Measurements from ENCODE around the gene HES4.

HES4 gene

GRCh38 chr1:975365-975764 lies 24.5 kb downstream of the HES4 start:
- DNase-seq (ENCODE audit: insufficient read length, low spot score) = no peak
- TF ChIP-seq POU2F2 (IDR thresholded peaks at IDR 0.05; ENCODE audit: low read depth, low read length) (no peak), PAX5 (IDR thresholded peaks at IDR 0.05; ENCODE audit: insufficient read depth, low read length, severe bottlenecking) (no peak), SPI1 (IDR thresholded peaks at IDR 0.05; ENCODE audit: low read depth, low read length) (no peak), POLR2A (IDR thresholded peaks at IDR 0.05; ENCODE audit: low read depth, low read length) (no peak), TAF1 (IDR thresholded peaks at IDR 0.05; ENCODE audit: low read depth, low read length) (no peak), POLR2AphosphoS5 (IDR thresholded peaks at IDR 0.05; ENCODE audit: low read depth, low read length) (no peak)
- FAIRE-seq = no peak

- FAIRE-seq (no peak), DNase-seq (ENCODE audit: insufficient read length, low spot score) (no peak)
- TF ChIP-seq POLR2A (IDR thresholded peaks at IDR 0.05; ENCODE audit: low read depth, low read length) (no peak), SPI1 (IDR thresholded peaks at IDR 0.05; ENCODE audit: low read depth, low read length) (no peak), PAX5 (IDR thresholded peaks at IDR 0.05; ENCODE audit: insufficient read depth, low read length, severe bottlenecking) (no peak), POLR2AphosphoS5 (IDR thresholded peaks at IDR 0.05; ENCODE audit: low read depth, low read length) (no peak), TAF1 (IDR thresholded peaks at IDR 0.05; ENCODE audit: low read depth, low read length) (no peak), POU2F2 (IDR thresholded peaks at IDR 0.05; ENCODE audit: low read depth, low read length) (no peak)
Observed at GRCh38 chr1:974687-975328, 25.1 kb downstream of the HES4 start.

GRCh38 chr1:974293-974640 lies 25.6 kb downstream of the HES4 start:
- no peak for DNase-seq (ENCODE audit: insufficient read length, low spot score)
- no peak for FAIRE-seq
- TF ChIP-seq POLR2AphosphoS5 (IDR thresholded peaks at IDR 0.05; ENCODE audit: low read depth, low read length) (no peak), POLR2A (IDR thresholded peaks at IDR 0.05; ENCODE audit: low read depth, low read length) (no peak)

- TF ChIP-seq TAF1 (IDR thresholded peaks at IDR 0.05; ENCODE audit: low read depth, low read length) (no peak), POLR2AphosphoS5 (IDR thresholded peaks at IDR 0.05; ENCODE audit: low read depth, low read length) (no peak), SPI1 (IDR thresholded peaks at IDR 0.05; ENCODE audit: low read depth, low read length) (no peak), POLR2A (IDR thresholded peaks at IDR 0.05; ENCODE audit: low read depth, low read length) (no peak), PAX5 (IDR thresholded peaks at IDR 0.05; ENCODE audit: insufficient read depth, low read length, severe bottlenecking) (no peak), POU2F2 (IDR thresholded peaks at IDR 0.05; ENCODE audit: low read depth, low read length) (no peak)
- FAIRE-seq (no peak), DNase-seq (ENCODE audit: insufficient read length, low spot score) (no peak)
Observed at GRCh38 chr1:973459-974292, 26.2 kb downstream of the HES4 start.

- FAIRE-seq (no peak), DNase-seq (ENCODE audit: insufficient read length, low spot score) (no peak)
- TF ChIP-seq POU2F2 (IDR thresholded peaks at IDR 0.05; ENCODE audit: low read depth, low read length) (no peak), POLR2AphosphoS5 (IDR thresholded peaks at IDR 0.05; ENCODE audit: low read depth, low read length) (no peak), SPI1 (IDR thresholded peaks at IDR 0.05; ENCODE audit: low read depth, low read length) (no peak), POLR2A (IDR thresholded peaks at IDR 0.05; ENCODE audit: low read depth, low read length) (no peak), PAX5 (IDR thresholded peaks at IDR 0.05; ENCODE audit: insufficient read depth, low read length, severe bottlenecking) (no peak), TAF1 (IDR thresholded peaks at IDR 0.05; ENCODE audit: low read depth, low read length) (no peak)
Observed at GRCh38 chr1:972726-973458, 27.0 kb downstream of the HES4 start.

GRCh38 chr1:971751-972506 lies 28.0 kb downstream of the HES4 start:
- no peak for FAIRE-seq

GRCh38 chr1:970973-971730 lies 28.7 kb downstream of the HES4 start:
- no peak for FAIRE-seq
- no peak for DNase-seq (ENCODE audit: insufficient read length, low spot score)
- TF ChIP-seq SPI1 (IDR thresholded peaks at IDR 0.05; ENCODE audit: low read depth, low read length) (no peak), TAF1 (IDR thresholded peaks at IDR 0.05; ENCODE audit: low read depth, low read length) (no peak), POLR2AphosphoS5 (IDR thresholded peaks at IDR 0.05; ENCODE audit: low read depth, low read length) (no peak), PAX5 (IDR thresholded peaks at IDR 0.05; ENCODE audit: insufficient read depth, low read length, severe bottlenecking) (no peak), POLR2A (IDR thresholded peaks at IDR 0.05; ENCODE audit: low read depth, low read length) (no peak), POU2F2 (IDR thresholded peaks at IDR 0.05; ENCODE audit: low read depth, low read length) (no peak)

More at GRCh38 chr1:971751-972506, 28.0 kb downstream of the HES4 start:
- no peak for DNase-seq (ENCODE audit: insufficient read length, low spot score)
- TF ChIP-seq TAF1 (IDR thresholded peaks at IDR 0.05; ENCODE audit: low read depth, low read length) = no peak
- no peak for TF ChIP-seq POU2F2 (IDR thresholded peaks at IDR 0.05; ENCODE audit: low read depth, low read length)
- TF ChIP-seq SPI1 (IDR thresholded peaks at IDR 0.05; ENCODE audit: low read depth, low read length) = no peak
- TF ChIP-seq POLR2AphosphoS5 (IDR thresholded peaks at IDR 0.05; ENCODE audit: low read depth, low read length) = no peak
- TF ChIP-seq POLR2A (IDR thresholded peaks at IDR 0.05; ENCODE audit: low read depth, low read length) = no peak

- DNase-seq (ENCODE audit: insufficient read length, low spot score) (no peak), FAIRE-seq (no peak)
- TF ChIP-seq SPI1 (IDR thresholded peaks at IDR 0.05; ENCODE audit: low read depth, low read length) (no peak), TAF1 (IDR thresholded peaks at IDR 0.05; ENCODE audit: low read depth, low read length) (no peak), POLR2AphosphoS5 (IDR thresholded peaks at IDR 0.05; ENCODE audit: low read depth, low read length) (no peak), PAX5 (IDR thresholded peaks at IDR 0.05; ENCODE audit: insufficient read depth, low read length, severe bottlenecking) (no peak), POU2F2 (IDR thresholded peaks at IDR 0.05; ENCODE audit: low read depth, low read length) (no peak), POLR2A (IDR thresholded peaks at IDR 0.05; ENCODE audit: low read depth, low read length) (no peak)
Observed at GRCh38 chr1:970242-970972, 29.5 kb downstream of the HES4 start.
